Measurements from ENCODE around the gene FCER1G.
A peak's percentile ranks its signal among the peaks of the same experiment; 100 is the strongest.

FCER1G gene

GRCh38 chr1:161172349-161172748 is 42.7 kb upstream of the FCER1G start:
- no peak overlapping the region for H3K4me3 ChIP-seq (ENCODE audit: low read depth, low read length)

GRCh38 chr1:161172776-161173376 is 42.2 kb upstream of the FCER1G start:
- TF ChIP-seq CTCF (IDR thresholded peaks at IDR 0.05; ENCODE audit: borderline replicate concordance, insufficient read depth, low read depth, low read length): no peak

More at GRCh38 chr1:161172349-161172748, 42.7 kb upstream of the FCER1G start:
- no peak for TF ChIP-seq CTCF (IDR thresholded peaks at IDR 0.05; ENCODE audit: borderline replicate concordance, insufficient read depth, low read depth, low read length)

GRCh38 chr1:161173711-161174110 is 41.4 kb upstream of the FCER1G start:
- no peak overlapping the region for H3K4me3 ChIP-seq (ENCODE audit: low read depth, low read length)
- TF ChIP-seq CTCF (IDR thresholded peaks at IDR 0.05; ENCODE audit: borderline replicate concordance, insufficient read depth, low read depth, low read length): no peak

More at GRCh38 chr1:161172776-161173376, 42.2 kb upstream of the FCER1G start:
- no peak overlapping the region for H3K4me3 ChIP-seq (ENCODE audit: low read depth, low read length)

GRCh38 chr1:161174911-161175310 is 40.2 kb upstream of the FCER1G start:
- no peak for TF ChIP-seq CTCF (IDR thresholded peaks at IDR 0.05; ENCODE audit: borderline replicate concordance, insufficient read depth, low read depth, low read length)
- no peak overlapping the region for H3K4me3 ChIP-seq (ENCODE audit: low read depth, low read length)

- TF ChIP-seq CTCF (IDR thresholded peaks at IDR 0.05; ENCODE audit: borderline replicate concordance, insufficient read depth, low read depth, low read length): no peak
- H3K4me3 ChIP-seq (ENCODE audit: low read depth, low read length): no peak overlapping the region
These were observed 39.2 kb upstream of the FCER1G start for GRCh38 chr1:161175771-161176453.

GRCh38 chr1:161176468-161177111 is 38.5 kb upstream of the FCER1G start:
- H3K4me3 ChIP-seq (ENCODE audit: low read depth, low read length): peak overlapping the region; percentile 60
- TF ChIP-seq CTCF (IDR thresholded peaks at IDR 0.05; ENCODE audit: borderline replicate concordance, insufficient read depth, low read depth, low read length): no peak

All from GM12875 (cell line).